HFFc6 (cell line): ENCODE results near the gene SLC2A10. TPM values are rescaled to one million over a fixed set of nuclear protein-coding genes. Genes with fewer than 3 reads are reported as not detected.
A peak's percentile ranks its signal among the peaks of the same experiment; 100 is the strongest.

Source experiments
- DNase-seq: peaks from one replicate; pipeline ENCODE4 v3.0.0-alpha.2; 2018
- H3K27ac Mint-ChIP-seq: 2 replicates; pipeline ENCODE4 v1.8.0; 2020; ENCODE audit warnings: mild to moderate bottlenecking, mixed read lengths
- H3K27me3 Mint-ChIP-seq: 2 replicates; pipeline ENCODE4 v1.8.0; 2021; ENCODE audit warnings: mild to moderate bottlenecking, moderate library complexity, mixed read lengths; ENCODE audit not compliant: insufficient read depth
- H3K36me3 Mint-ChIP-seq: 2 replicates; pipeline ENCODE4 v1.8.0; 2021; ENCODE audit warnings: low read depth, mixed read lengths
- H3K4me1 Mint-ChIP-seq: 2 replicates; pipeline ENCODE4 v1.8.0; 2020; ENCODE audit warnings: low read depth, mixed read lengths
- H3K4me3 Mint-ChIP-seq: 2 replicates; pipeline ENCODE4 v1.8.0; 2020; ENCODE audit warnings: mild to moderate bottlenecking, moderate library complexity, mixed read lengths
- H3K9me3 Mint-ChIP-seq: 2 replicates; pipeline ENCODE4 v1.8.0; 2020; ENCODE audit warnings: mild to moderate bottlenecking, mixed read lengths
- total RNA-seq, 6 experiments: library from RNA; stranded (reverse); fragmentation: NEBNext Ultra II Directional; extraction: Animal tissue kit (Norgen Biotek cat#: 25700); gene quantifications; 2 replicates in 1 of 6; 3 replicates in 5 of 6; pipeline ENCODE4 v1.2.3, GENCODE V29; 2021
- TF ChIP-seq, protein P1 (sequence below): fragments of 200-600 bp; sonication (generic); IDR thresholded peaks from 2 replicates; pipeline ENCODE4 v1.5.0; 2021; ENCODE audit warnings: antibody characterized with exemption, mild to moderate bottlenecking

Gene SLC2A10
- total RNA-seq, 6 experiments from 2014 or later = 27.0 to 36.4 (median 30.5) TPM

DNA sequence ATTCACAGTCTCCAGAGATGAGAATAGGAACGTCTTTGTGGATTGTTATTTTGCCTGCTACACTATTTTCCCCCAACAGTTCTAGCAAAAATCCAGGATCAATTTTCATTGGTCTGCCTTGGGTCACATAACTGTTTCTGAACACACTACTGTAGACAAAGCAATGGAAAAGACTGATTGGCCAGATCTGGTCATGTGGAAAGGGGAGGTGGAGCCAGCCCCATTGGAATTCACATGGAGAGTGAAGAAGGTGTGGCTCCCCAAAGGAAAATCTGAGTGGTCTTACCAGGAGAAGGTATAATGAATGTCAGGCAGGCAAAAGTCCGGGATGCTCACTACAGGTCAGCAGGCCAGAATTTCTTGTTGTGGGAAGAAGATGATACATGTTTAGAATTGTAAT is 10.7 kb upstream of the SLC2A10 start:
- DNase-seq = no peak
- no peaks in the 10 kb centered on the region for H3K9me3 Mint-ChIP-seq

DNA sequence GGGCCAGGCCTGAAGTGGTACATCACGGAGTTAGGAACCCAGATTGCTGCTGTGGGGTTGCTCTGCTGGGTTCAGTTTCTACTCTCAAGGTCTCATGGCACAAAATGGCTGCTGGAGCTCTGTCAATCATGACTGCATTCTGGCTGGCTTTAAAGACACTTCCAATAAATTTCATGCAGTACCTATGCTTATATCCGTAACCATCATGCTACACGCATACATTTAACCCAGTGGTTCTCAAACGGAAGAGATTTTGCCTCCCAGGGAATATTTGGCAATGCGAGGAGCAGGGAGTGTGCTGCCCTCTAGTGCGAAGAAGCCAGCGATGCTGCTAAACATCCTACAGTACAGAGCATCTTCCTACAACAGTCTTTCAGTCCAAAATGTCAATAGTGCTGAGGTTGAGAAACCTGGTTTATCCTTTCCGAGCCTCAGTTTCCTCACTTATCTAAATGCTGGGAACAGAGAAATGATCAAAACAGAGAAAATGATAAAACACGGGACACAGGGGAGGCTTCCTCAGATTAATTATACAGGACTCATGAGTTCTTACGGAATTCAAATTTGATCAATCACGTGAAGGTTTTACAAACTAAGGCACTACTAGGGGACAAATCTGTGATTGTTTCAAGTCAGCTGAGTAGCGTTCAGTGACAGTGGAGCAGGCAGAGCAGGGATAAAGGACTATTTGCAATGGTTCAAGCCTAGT is 9.6 kb upstream of the SLC2A10 start:
- H3K27me3 Mint-ChIP-seq = peaks cover 7% of the 10 kb centered on the region
- peak; percentile 22 for DNase-seq
- H3K9me3 Mint-ChIP-seq = no peaks in the 10 kb centered on the region
- H3K36me3 Mint-ChIP-seq = no peaks in the 10 kb centered on the region
- no peak overlapping the region for H3K27ac Mint-ChIP-seq
- TF ChIP-seq, protein P1, sequence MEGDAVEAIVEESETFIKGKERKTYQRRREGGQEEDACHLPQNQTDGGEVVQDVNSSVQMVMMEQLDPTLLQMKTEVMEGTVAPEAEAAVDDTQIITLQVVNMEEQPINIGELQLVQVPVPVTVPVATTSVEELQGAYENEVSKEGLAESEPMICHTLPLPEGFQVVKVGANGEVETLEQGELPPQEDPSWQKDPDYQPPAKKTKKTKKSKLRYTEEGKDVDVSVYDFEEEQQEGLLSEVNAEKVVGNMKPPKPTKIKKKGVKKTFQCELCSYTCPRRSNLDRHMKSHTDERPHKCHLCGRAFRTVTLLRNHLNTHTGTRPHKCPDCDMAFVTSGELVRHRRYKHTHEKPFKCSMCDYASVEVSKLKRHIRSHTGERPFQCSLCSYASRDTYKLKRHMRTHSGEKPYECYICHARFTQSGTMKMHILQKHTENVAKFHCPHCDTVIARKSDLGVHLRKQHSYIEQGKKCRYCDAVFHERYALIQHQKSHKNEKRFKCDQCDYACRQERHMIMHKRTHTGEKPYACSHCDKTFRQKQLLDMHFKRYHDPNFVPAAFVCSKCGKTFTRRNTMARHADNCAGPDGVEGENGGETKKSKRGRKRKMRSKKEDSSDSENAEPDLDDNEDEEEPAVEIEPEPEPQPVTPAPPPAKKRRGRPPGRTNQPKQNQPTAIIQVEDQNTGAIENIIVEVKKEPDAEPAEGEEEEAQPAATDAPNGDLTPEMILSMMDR = peak; percentile 79
- H3K4me3 Mint-ChIP-seq = no peak overlapping the region
- H3K4me1 Mint-ChIP-seq = peaks cover 29% of the 10 kb centered on the region

More for the DNA sequence above, 10.7 kb upstream of the SLC2A10 start:
- Mint-ChIP-seq H3K27ac (no peak overlapping the region), H3K27me3 (peaks cover 7% of the 10 kb centered on the region), H3K4me3 (no peak overlapping the region), H3K4me1 (peaks cover 36% of the 10 kb centered on the region), H3K36me3 (no peaks in the 10 kb centered on the region)
- TF ChIP-seq, protein P1 = no peak

DNA sequence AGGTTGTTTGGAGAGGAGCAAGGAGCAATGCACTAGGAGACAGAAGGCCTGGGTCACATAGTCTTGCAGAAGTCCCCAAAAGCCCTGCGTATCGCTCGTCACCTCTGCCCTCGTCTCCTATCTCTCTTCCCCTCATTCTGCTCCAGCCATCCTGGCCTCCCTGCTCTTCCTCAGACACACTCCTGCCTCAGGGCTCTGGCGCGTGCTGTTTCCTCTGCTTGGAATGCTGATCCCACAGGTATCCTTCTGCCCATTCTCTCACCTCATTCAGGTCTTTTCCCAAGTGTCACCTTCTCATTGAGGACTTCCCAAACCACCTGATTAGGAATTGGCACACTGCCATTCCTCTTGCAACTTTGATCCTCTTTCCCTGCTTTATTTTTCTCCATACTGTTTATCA is 9.0 kb upstream of the SLC2A10 start:
- no peaks in the 10 kb centered on the region for H3K9me3 Mint-ChIP-seq
- peaks cover 7% of the 10 kb centered on the region for H3K27me3 Mint-ChIP-seq
- H3K27ac Mint-ChIP-seq = no peak overlapping the region
- H3K4me1 Mint-ChIP-seq = peaks cover 28% of the 10 kb centered on the region
- TF ChIP-seq, protein P1 = no peak
- H3K36me3 Mint-ChIP-seq = no peaks in the 10 kb centered on the region
- DNase-seq = no peak
- no peak overlapping the region for H3K4me3 Mint-ChIP-seq

DNA sequence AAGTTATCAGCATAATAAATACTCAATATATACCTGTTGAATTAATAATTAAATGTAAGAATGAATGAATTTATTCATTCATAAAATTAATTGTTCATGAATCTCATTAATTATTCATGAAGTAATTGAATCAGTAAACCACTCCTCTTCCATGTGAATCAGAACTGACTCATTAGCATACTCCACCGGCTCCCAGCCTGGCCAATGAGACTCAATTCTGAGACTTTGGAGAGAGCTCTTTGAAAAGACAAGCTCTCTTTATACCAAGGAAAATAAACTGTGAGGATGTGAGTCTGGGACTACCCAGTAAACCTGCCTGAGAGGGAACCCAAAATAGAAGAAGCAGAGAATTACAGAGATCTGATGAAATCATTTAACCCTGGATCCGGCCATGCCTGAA is 8.4 kb upstream of the SLC2A10 start:
- no peak for DNase-seq
- H3K9me3 Mint-ChIP-seq = no peaks in the 10 kb centered on the region
- H3K27ac Mint-ChIP-seq = peak overlapping the region; percentile 54; the same call in 1 of the 2 replicates
- TF ChIP-seq, protein P1 = no peak
- H3K4me3 Mint-ChIP-seq = no peak overlapping the region
- peaks cover 23% of the 10 kb centered on the region for H3K4me1 Mint-ChIP-seq
- H3K36me3 Mint-ChIP-seq = peaks cover under 1% of the 10 kb centered on the region; the same call in 1 of the 2 replicates
- H3K27me3 Mint-ChIP-seq = peaks cover 7% of the 10 kb centered on the region

DNA sequence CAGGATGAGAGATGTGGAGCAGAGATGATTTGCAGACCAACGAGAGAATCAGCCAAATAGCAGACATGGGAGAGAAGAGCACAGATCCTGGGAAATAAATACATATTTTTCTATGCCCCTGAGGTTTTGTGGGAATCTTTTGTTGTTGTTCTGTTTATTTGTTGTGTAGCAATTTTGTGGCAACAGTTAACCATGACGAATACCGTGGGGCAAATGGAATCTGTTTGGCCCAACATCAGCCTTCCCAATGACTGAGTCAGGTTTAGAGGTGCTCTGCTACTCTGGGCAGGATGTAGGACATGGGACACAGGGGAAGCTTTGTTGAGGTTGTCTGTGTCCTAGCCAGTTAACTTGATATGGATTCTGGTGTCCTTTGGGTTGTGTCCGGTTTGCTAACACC is 7.9 kb upstream of the SLC2A10 start:
- no peak overlapping the region for H3K4me3 Mint-ChIP-seq
- no peak overlapping the region; the same call in 1 of the 2 replicates for H3K27ac Mint-ChIP-seq
- H3K36me3 Mint-ChIP-seq = peaks cover 5% of the 10 kb centered on the region; the same call in 1 of the 2 replicates
- peaks cover 7% of the 10 kb centered on the region for H3K27me3 Mint-ChIP-seq
- TF ChIP-seq, protein P1 = no peak
- DNase-seq = peak; percentile 34
- peaks cover 4% of the 10 kb centered on the region for H3K9me3 Mint-ChIP-seq
- H3K4me1 Mint-ChIP-seq = peaks cover 18% of the 10 kb centered on the region
